Measurements from ENCODE around the gene FOCAD.

The FOCAD gene

GRCh38 chr9:20702570-20702969 lies 18.5 kb downstream of the FOCAD start:
- H3K4me1 Mint-ChIP-seq, result peaks cover 16% of the 10 kb centered on the region
- H3K27ac Mint-ChIP-seq, result no peak overlapping the region
- H3K4me3 Mint-ChIP-seq, result no peak overlapping the region
- no peaks in the 10 kb centered on the region for H3K9me3 Mint-ChIP-seq
- peaks cover 7% of the 10 kb centered on the region for H3K36me3 Mint-ChIP-seq
- no peaks in the 10 kb centered on the region for H3K27me3 Mint-ChIP-seq

- Mint-ChIP-seq H3K4me1 (peaks cover 18% of the 10 kb centered on the region), H3K27me3 (no peaks in the 10 kb centered on the region), H3K36me3 (peaks cover 8% of the 10 kb centered on the region), H3K27ac (no peak overlapping the region), H3K4me3 (no peak overlapping the region), H3K9me3 (no peaks in the 10 kb centered on the region)
Measured at GRCh38 chr9:20703146-20703545, 19.1 kb downstream of the FOCAD start.

GRCh38 chr9:20707708-20708107 lies 23.6 kb downstream of the FOCAD start:
- H3K27me3 Mint-ChIP-seq, result no peaks in the 10 kb centered on the region
- peaks cover 7% of the 10 kb centered on the region for H3K4me1 Mint-ChIP-seq
- H3K27ac Mint-ChIP-seq, result no peak overlapping the region
- no peak overlapping the region for H3K4me3 Mint-ChIP-seq
- peaks cover 11% of the 10 kb centered on the region for H3K36me3 Mint-ChIP-seq
- H3K9me3 Mint-ChIP-seq, result no peaks in the 10 kb centered on the region

- no peak overlapping the region for H3K27ac Mint-ChIP-seq
- peaks cover 6% of the 10 kb centered on the region for H3K9me3 Mint-ChIP-seq
- peaks cover 15% of the 10 kb centered on the region for H3K36me3 Mint-ChIP-seq
- peaks cover 23% of the 10 kb centered on the region for H3K4me1 Mint-ChIP-seq
- no peaks in the 10 kb centered on the region for H3K27me3 Mint-ChIP-seq
- no peak overlapping the region for H3K4me3 Mint-ChIP-seq
Measured at GRCh38 chr9:20713172-20713571, 29.1 kb downstream of the FOCAD start.

- Mint-ChIP-seq H3K9me3 (peaks cover 6% of the 10 kb centered on the region), H3K4me1 (peaks cover 23% of the 10 kb centered on the region), H3K36me3 (peaks cover 19% of the 10 kb centered on the region), H3K4me3 (no peak overlapping the region), H3K27ac (peak overlapping the region; percentile 11), H3K27me3 (no peaks in the 10 kb centered on the region)
Measured at GRCh38 chr9:20714442-20715415, 30.7 kb downstream of the FOCAD start.

- H3K4me1 Mint-ChIP-seq, result peaks cover 28% of the 10 kb centered on the region
- H3K36me3 Mint-ChIP-seq, result peaks cover 27% of the 10 kb centered on the region
- H3K27ac Mint-ChIP-seq, result no peak overlapping the region
- no peaks in the 10 kb centered on the region for H3K27me3 Mint-ChIP-seq
- H3K9me3 Mint-ChIP-seq, result no peaks in the 10 kb centered on the region
- H3K4me3 Mint-ChIP-seq, result no peak overlapping the region
Measured at GRCh38 chr9:20722221-20722620, 38.2 kb downstream of the FOCAD start.

- Mint-ChIP-seq H3K4me3 (peak overlapping the region; percentile 47), H3K27me3 (no peaks in the 10 kb centered on the region), H3K27ac (no peak overlapping the region), H3K4me1 (peaks cover 29% of the 10 kb centered on the region), H3K36me3 (peaks cover 23% of the 10 kb centered on the region), H3K9me3 (no peaks in the 10 kb centered on the region)
Measured at GRCh38 chr9:20725675-20726074, 41.6 kb downstream of the FOCAD start.

GRCh38 chr9:20726144-20726543 lies 42.1 kb downstream of the FOCAD start:
- Mint-ChIP-seq H3K4me3 (peak overlapping the region; percentile 47), H3K36me3 (peaks cover 22% of the 10 kb centered on the region), H3K27ac (no peak overlapping the region), H3K4me1 (peaks cover 29% of the 10 kb centered on the region), H3K9me3 (no peaks in the 10 kb centered on the region), H3K27me3 (no peaks in the 10 kb centered on the region)

GRCh38 chr9:20728493-20729220 lies 44.6 kb downstream of the FOCAD start:
- no peak overlapping the region for H3K4me3 Mint-ChIP-seq
- peaks cover 17% of the 10 kb centered on the region for H3K36me3 Mint-ChIP-seq
- H3K27ac Mint-ChIP-seq, result no peak overlapping the region
- H3K4me1 Mint-ChIP-seq, result peaks cover 26% of the 10 kb centered on the region
- no peaks in the 10 kb centered on the region for H3K9me3 Mint-ChIP-seq
- no peaks in the 10 kb centered on the region for H3K27me3 Mint-ChIP-seq

- H3K27ac Mint-ChIP-seq, result no peak overlapping the region
- H3K4me1 Mint-ChIP-seq, result peaks cover 26% of the 10 kb centered on the region
- H3K9me3 Mint-ChIP-seq, result no peaks in the 10 kb centered on the region
- no peak overlapping the region for H3K4me3 Mint-ChIP-seq
- H3K36me3 Mint-ChIP-seq, result peaks cover 14% of the 10 kb centered on the region
- no peaks in the 10 kb centered on the region for H3K27me3 Mint-ChIP-seq
Measured at GRCh38 chr9:20729523-20729922, 45.5 kb downstream of the FOCAD start.

GRCh38 chr9:20732118-20732517 lies 48.1 kb downstream of the FOCAD start:
- Mint-ChIP-seq H3K36me3 (peaks cover 12% of the 10 kb centered on the region), H3K4me3 (no peak overlapping the region), H3K4me1 (peaks cover 6% of the 10 kb centered on the region), H3K9me3 (no peaks in the 10 kb centered on the region), H3K27me3 (no peaks in the 10 kb centered on the region), H3K27ac (no peak overlapping the region)

GRCh38 chr9:20734275-20734674 lies 50.2 kb downstream of the FOCAD start:
- Mint-ChIP-seq H3K4me3 (no peak overlapping the region), H3K27ac (no peak overlapping the region), H3K9me3 (no peaks in the 10 kb centered on the region), H3K4me1 (peaks cover 7% of the 10 kb centered on the region), H3K27me3 (no peaks in the 10 kb centered on the region), H3K36me3 (peaks cover 12% of the 10 kb centered on the region)

GRCh38 chr9:20740304-20740703 lies 56.2 kb downstream of the FOCAD start:
- Mint-ChIP-seq H3K36me3 (peaks cover 18% of the 10 kb centered on the region), H3K27me3 (no peaks in the 10 kb centered on the region), H3K9me3 (no peaks in the 10 kb centered on the region), H3K27ac (no peak overlapping the region), H3K4me1 (peaks cover 25% of the 10 kb centered on the region), H3K4me3 (no peak overlapping the region)

GRCh38 chr9:20740929-20741582 lies 57.0 kb downstream of the FOCAD start:
- Mint-ChIP-seq H3K9me3 (no peaks in the 10 kb centered on the region), H3K27me3 (no peaks in the 10 kb centered on the region), H3K4me3 (no peak overlapping the region), H3K4me1 (peaks cover 25% of the 10 kb centered on the region), H3K36me3 (peaks cover 18% of the 10 kb centered on the region), H3K27ac (no peak overlapping the region)

- Mint-ChIP-seq H3K27me3 (no peaks in the 10 kb centered on the region), H3K36me3 (peaks cover 12% of the 10 kb centered on the region), H3K9me3 (no peaks in the 10 kb centered on the region), H3K27ac (no peak overlapping the region), H3K4me1 (peaks cover 22% of the 10 kb centered on the region), H3K4me3 (no peak overlapping the region)
Measured at GRCh38 chr9:20742833-20743232, 58.8 kb downstream of the FOCAD start.

All from activated naive CD4-positive, alpha-beta T cell treated with anti-CD3 and anti-CD28 coated beads, Interleukin-2, amount 50 U/mL, for 24 hours (primary cell).